Endothelial cell of umbilical vein (primary cell): Measurements from ENCODE around the gene MANF. TPM values are rescaled to one million over a fixed set of nuclear protein-coding genes. Genes with fewer than 3 reads are reported as not detected.

Experiments
- BruUV-seq: library from RNA; stranded (reverse); fragments of 400-500 nt; replicated peaks from 2 replicates; lab custom pipeline; 2021; lab: Mats Ljungman, UMichigan
- CTCF ChIA-PET: fragments of 300-600, 350-600 bp; sonication (Branson Sonifier 250); formaldehyde crosslinking; loops from one replicate; lab custom pipeline; 2021; ENCODE audit warnings: antibody characterized with exemption, inconsistent platforms; lab: Charles Lee
- POLR2A ChIA-PET: fragments of 300-600, 350-600 bp; sonication (Branson Sonifier 250); formaldehyde crosslinking; loops from one replicate; lab custom pipeline; 2021; ENCODE audit warnings: antibody characterized with exemption, inconsistent platforms; lab: Charles Lee
- DNase-seq: peaks from one replicate; pipeline ENCODE4 v3.0.0-alpha.2; 2011; ENCODE audit warnings: low read depth, low spot score
- FAIRE-seq: peaks from 2 replicates; lab custom pipeline; 2011; peaks lifted over from hg19 to GRCh38; lab: Jason Lieb, UNC
- H2AFZ ChIP-seq: 2 replicates; pipeline ENCODE4 v1.6.0; 2012; ENCODE audit warnings: low read depth, low read length, control low read depth, inconsistent platforms
- H3K27ac ChIP-seq: 2 replicates; pipeline ENCODE4 v1.5.1; 2011; ENCODE audit warnings: low read depth, mild to moderate bottlenecking, control low read depth, low read length, moderate library complexity; ENCODE audit not compliant: insufficient read depth
- H3K27me3 ChIP-seq, 2 experiments: 2 replicates each; pipeline versions ENCODE4 v1.6.0 to v1.6.1; 2011; ENCODE audit warnings: low read length in 2 of 2, mixed read lengths in 1 of 2; ENCODE audit not compliant: control insufficient read depth in 2 of 2, insufficient read depth in 2 of 2
- H3K36me3 ChIP-seq, 2 experiments: 2 replicates in 1 of 2; 3 replicates in 1 of 2; pipeline ENCODE4 v1.5.1; 2011; ENCODE audit warnings: low read length in 2 of 2, mild to moderate bottlenecking in 1 of 2, moderate library complexity in 1 of 2; ENCODE audit not compliant: control insufficient read depth in 2 of 2, insufficient read depth in 2 of 2; ENCODE audit errors: extremely low read depth in 1 of 2
- H3K4me1 ChIP-seq: 3 replicates; pipeline ENCODE4 v1.5.1; 2011; ENCODE audit warnings: mild to moderate bottlenecking, low read length; ENCODE audit not compliant: control insufficient read depth, insufficient read depth; ENCODE audit errors: extremely low read depth
- H3K4me2 ChIP-seq: 2 replicates; pipeline ENCODE4 v1.6.1; 2011; ENCODE audit warnings: low read length, control low read depth, mixed read lengths; ENCODE audit not compliant: insufficient read depth
- H3K4me3 ChIP-seq, 3 experiments: fragments of 200-600 bp in 1 of 3; sonication (generic), shearing (Covaris generic) in 1 of 3; replicated peaks in 1 of 3; 2 replicates each; pipeline ENCODE4 v1.5.1; 2011 to 2016; ENCODE audit warnings: control low read depth in 3 of 3, low read length in 3 of 3, mild to moderate bottlenecking in 2 of 3, inconsistent platforms in 1 of 3, low read depth in 1 of 3, moderate library complexity in 1 of 3; ENCODE audit not compliant: insufficient read depth in 1 of 3
- H3K79me2 ChIP-seq: 2 replicates; pipeline ENCODE4 v1.6.0; 2012; ENCODE audit warnings: low read length, inconsistent platforms; ENCODE audit not compliant: control insufficient read depth, insufficient read depth
- H3K9ac ChIP-seq: replicated peaks from 2 replicates; pipeline ENCODE3; 2011; ENCODE audit warnings: low read length, control low read depth; ENCODE audit not compliant: insufficient read depth; ENCODE audit errors: extremely low read depth
- H3K9me1 ChIP-seq: replicated peaks from 3 replicates; pipeline ENCODE4 v1.6.0; 2011; ENCODE audit warnings: mild to moderate bottlenecking, low read length; ENCODE audit not compliant: control insufficient read depth, insufficient read depth; ENCODE audit errors: extremely low read depth
- H3K9me3 ChIP-seq: replicated peaks from 2 replicates; pipeline ENCODE4 v1.5.1; 2012; ENCODE audit warnings: low read length, inconsistent platforms; ENCODE audit not compliant: control insufficient read depth, insufficient read depth
- H4K20me1 ChIP-seq: replicated peaks from 2 replicates; pipeline ENCODE3; 2011; ENCODE audit warnings: mild to moderate bottlenecking, low read length; ENCODE audit not compliant: control insufficient read depth, insufficient read depth; ENCODE audit errors: extremely low read depth
- FOS ChIP-seq: IDR thresholded peaks from 2 replicates; pipeline ENCODE4 v1.6.1; 2011; ENCODE audit warnings: mild to moderate bottlenecking, low read length, moderate library complexity, borderline replicate concordance; ENCODE audit not compliant: insufficient read depth
- GATA2 ChIP-seq: IDR thresholded peaks from 2 replicates; pipeline ENCODE4 v1.7.0; 2011; ENCODE audit warnings: low read depth, mild to moderate bottlenecking, moderate library complexity, mixed read lengths, low read length; ENCODE audit not compliant: insufficient read length, insufficient read depth
- JUN ChIP-seq: IDR thresholded peaks from 2 replicates; pipeline ENCODE4 v1.6.1; 2011; ENCODE audit warnings: borderline replicate concordance, low read depth; ENCODE audit not compliant: insufficient read length, insufficient read depth
- dilution Hi-C: fragments of 300-500 bp; cut with MboI; formaldehyde crosslinking; loops from one replicate; pipeline ENCODE4 v1.15.0; 2019; ENCODE audit warnings: low sequenced_read_pairs; ENCODE audit not compliant: extremely low pct_ligation_motif_present
- intact Hi-C: fragments of 100-400 bp; cut with micrococcal nuclease; formaldehyde crosslinking; loops from one replicate; pipeline ENCODE4 v1.10.0; 2022
- polyA plus RNA-seq, 4 experiments: library from polyadenylated mRNA; depleted of rRNA in 3 of 4; stranded (reverse) in 3 of 4; unstranded in 1 of 4; fragments of >200 nt; gene quantifications; 2 replicates each; pipeline versions ENCODE4 v1.2.1 to v1.2.3, GENCODE V29; 2011 to 2012; ENCODE audit warnings: missing spikeins in 1 of 4
- total RNA-seq: library from RNA; stranded (reverse); gene quantifications from 2 replicates; pipeline ENCODE4 v1.2.3, GENCODE V29; 2021
- TF ChIP-seq, protein P1 (sequence below), 2 donors: IDR thresholded peaks; 1 replicate in 1 of 2; 2 replicates in 1 of 2; pipeline ENCODE4 v1.5.1; 2011; ENCODE audit warnings: low read length in 2 of 2, mild to moderate bottlenecking in 2 of 2, moderate library complexity in 2 of 2, control low read depth in 1 of 2, inconsistent platforms in 1 of 2, low read depth in 1 of 2; ENCODE audit not compliant: insufficient read depth in 1 of 2; ENCODE audit errors: extremely low read depth in 1 of 2
- TF ChIP-seq, protein P2 (sequence below): IDR thresholded peaks from 2 replicates; pipeline ENCODE4 v1.6.1; 2011; ENCODE audit not compliant: insufficient read depth, insufficient read length

The MANF gene
- total and polyA plus RNA-seq, 2 donors (not counting 3 experiments of a cell fraction or from before 2014, with no cell fraction given), result 100 to 248 TPM

GRCh38 chr3:51391566-51392354 is 6.7 kb downstream of the MANF start:
- Histone ChIP-seq H3K9me1 (no peaks in the 10 kb centered on the region), H3K4me3 (peak overlapping the region; percentile 29 to 77 (median 36)), H3K27me3 (no peaks in the 10 kb centered on the region), H2AFZ (no peak overlapping the region), H3K9me3 (no peaks in the 10 kb centered on the region), H4K20me1 (no peaks in the 10 kb centered on the region), H3K4me2 (peak overlapping the region; percentile 22), H3K4me1 (peaks cover 48% of the 10 kb centered on the region), H3K9ac (peak overlapping the region; percentile 88), H3K79me2 (peaks cover 73% of the 10 kb centered on the region), H3K27ac (peak overlapping the region; percentile 50), H3K36me3 (peaks cover 24 to 41% of the 10 kb centered on the region in 2 experiments)
- BruUV-seq, result no TSS peak
- intact Hi-C loops, result loop anchor here (1.0 to 5.0 kb wide), 6 partner anchors 43 to 1034 kb away; partner anchors contain the start of gene TMEM115
- DNase-seq (peak; percentile 50), FAIRE-seq (no peak)
- ChIA-PET CTCF (no interaction called here), POLR2A (interaction anchor here (0.6 to 1.5 kb wide), 2 partner anchors 108 to 154 kb away, joined by 3 to 7 read pairs; partner anchors contain the start of gene DCAF1)
- dilution Hi-C loops, result no loop called here
- TF ChIP-seq GATA2, result no peak
- no peak for TF ChIP-seq FOS
- TF ChIP-seq, protein P1, sequence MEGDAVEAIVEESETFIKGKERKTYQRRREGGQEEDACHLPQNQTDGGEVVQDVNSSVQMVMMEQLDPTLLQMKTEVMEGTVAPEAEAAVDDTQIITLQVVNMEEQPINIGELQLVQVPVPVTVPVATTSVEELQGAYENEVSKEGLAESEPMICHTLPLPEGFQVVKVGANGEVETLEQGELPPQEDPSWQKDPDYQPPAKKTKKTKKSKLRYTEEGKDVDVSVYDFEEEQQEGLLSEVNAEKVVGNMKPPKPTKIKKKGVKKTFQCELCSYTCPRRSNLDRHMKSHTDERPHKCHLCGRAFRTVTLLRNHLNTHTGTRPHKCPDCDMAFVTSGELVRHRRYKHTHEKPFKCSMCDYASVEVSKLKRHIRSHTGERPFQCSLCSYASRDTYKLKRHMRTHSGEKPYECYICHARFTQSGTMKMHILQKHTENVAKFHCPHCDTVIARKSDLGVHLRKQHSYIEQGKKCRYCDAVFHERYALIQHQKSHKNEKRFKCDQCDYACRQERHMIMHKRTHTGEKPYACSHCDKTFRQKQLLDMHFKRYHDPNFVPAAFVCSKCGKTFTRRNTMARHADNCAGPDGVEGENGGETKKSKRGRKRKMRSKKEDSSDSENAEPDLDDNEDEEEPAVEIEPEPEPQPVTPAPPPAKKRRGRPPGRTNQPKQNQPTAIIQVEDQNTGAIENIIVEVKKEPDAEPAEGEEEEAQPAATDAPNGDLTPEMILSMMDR (IDR thresholded peaks at IDR 0.05; ENCODE audit: extremely low read depth in 1 of 2, insufficient read depth in 1 of 2, low read depth in 1 of 2, low read length in 2 of 2), result no peak
- TF ChIP-seq, protein P2, sequence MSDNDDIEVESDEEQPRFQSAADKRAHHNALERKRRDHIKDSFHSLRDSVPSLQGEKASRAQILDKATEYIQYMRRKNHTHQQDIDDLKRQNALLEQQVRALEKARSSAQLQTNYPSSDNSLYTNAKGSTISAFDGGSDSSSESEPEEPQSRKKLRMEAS, result peak; percentile 38
- no peak for TF ChIP-seq JUN
